Omental fat pad (tissue), 4 donors: ENCODE results near the gene C6. TPM values are rescaled to one million over a fixed set of nuclear protein-coding genes. Genes with fewer than 3 reads are reported as not detected.
A peak's percentile ranks its signal among the peaks of the same experiment; 100 is the strongest.

Source experiments
- ATAC-seq: fragments of 150-250 bp; one replicate; pipeline ENCODE4 v1.9.1; 2016; ENCODE audit warnings: mild to moderate bottlenecking, moderate library complexity; ENCODE audit not compliant: low FRiP score
- DNase-seq: peaks from one replicate; pipeline ENCODE4 v3.0.0-alpha.2; 2019; ENCODE audit warnings: low spot score
- CTCF ChIP-seq, 3 donors: fragments of 450-650 bp; IDR thresholded peaks; one replicate each; pipeline ENCODE4 v1.5.1; 2016 to 2017; ENCODE audit warnings: antibody characterized with exemption in 3 of 3, mild to moderate bottlenecking in 3 of 3, moderate library complexity in 2 of 3
- total RNA-seq, 4 donors: library from RNA; depleted of rRNA; stranded (reverse); fragments of >200 nt; gene quantifications; one replicate each; pipeline ENCODE4 v1.1.0, GENCODE V29; 2016

Gene C6
- 10 to 100 TPM in 3 of 4 donors, 1 to 10 TPM in 1; 9.4 to 27.9 (median 15.4) TPM for total RNA-seq

- DNase-seq, result no peak
- ATAC-seq, result no peak
- TF ChIP-seq CTCF (IDR thresholded peaks at IDR 0.05), result no peak
Measured at GRCh38 chr5:41213340-41213739, at the start of gene C6. Gene C6 (minus strand): TSS chr5:41213532. CDS start chr5:41203230, 10,302 bp downstream.

- TF ChIP-seq CTCF (IDR thresholded peaks at IDR 0.05), result no peak
- ATAC-seq (no peak), DNase-seq (no peak)
Measured at GRCh38 chr5:41256400-41256799, 43.1 kb upstream of the C6 start.

DNA sequence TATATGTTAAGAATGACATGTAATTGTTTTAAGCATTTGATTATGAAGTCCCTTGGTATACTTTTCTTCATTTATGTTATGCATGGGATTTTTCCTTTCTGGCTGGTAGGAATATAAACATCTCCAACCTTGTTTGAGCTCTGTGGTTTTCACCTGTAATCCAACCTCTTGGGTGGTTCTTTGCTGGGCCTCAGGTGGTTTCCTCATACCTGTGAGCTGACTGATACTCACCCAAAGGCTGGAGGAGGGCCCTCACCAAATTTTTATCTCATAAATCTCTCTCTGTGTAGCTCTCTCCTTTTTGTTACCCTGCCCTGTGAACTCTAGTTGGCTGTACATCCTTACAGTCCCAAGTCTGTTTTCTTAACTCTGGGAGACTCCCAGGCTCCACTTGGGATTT, 39.8 kb upstream of the C6 start:
- TF ChIP-seq CTCF (IDR thresholded peaks at IDR 0.05), result no peak
- no peak for ATAC-seq

DNA sequence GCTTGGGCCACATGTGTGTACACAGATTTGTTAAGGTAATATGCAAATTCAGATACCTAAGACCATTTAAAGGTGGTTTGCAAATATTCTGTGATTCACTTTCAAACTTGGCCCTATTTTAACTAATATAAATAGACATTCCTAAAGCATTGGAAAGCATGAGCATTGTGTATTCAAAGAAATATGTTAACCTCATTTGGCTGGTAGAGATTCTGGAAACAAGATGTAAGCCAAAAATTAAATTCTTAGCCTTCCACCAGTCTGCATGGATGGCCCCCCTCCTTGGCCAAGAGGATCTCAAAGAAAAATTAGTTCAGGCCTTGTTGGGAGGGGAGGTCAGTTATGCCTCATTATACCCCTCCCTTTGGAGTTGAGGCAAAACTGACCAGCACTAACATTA, 38.7 kb upstream of the C6 start:
- ATAC-seq (no peak), DNase-seq (no peak)
- TF ChIP-seq CTCF (IDR thresholded peaks at IDR 0.05), result no peak

More for the DNA sequence above, 39.8 kb upstream of the C6 start:
- DNase-seq, result no peak

- no peak for ATAC-seq
- no peak for TF ChIP-seq CTCF (IDR thresholded peaks at IDR 0.05)
Measured at GRCh38 chr5:41250351-41250987, 37.1 kb upstream of the C6 start.

DNA sequence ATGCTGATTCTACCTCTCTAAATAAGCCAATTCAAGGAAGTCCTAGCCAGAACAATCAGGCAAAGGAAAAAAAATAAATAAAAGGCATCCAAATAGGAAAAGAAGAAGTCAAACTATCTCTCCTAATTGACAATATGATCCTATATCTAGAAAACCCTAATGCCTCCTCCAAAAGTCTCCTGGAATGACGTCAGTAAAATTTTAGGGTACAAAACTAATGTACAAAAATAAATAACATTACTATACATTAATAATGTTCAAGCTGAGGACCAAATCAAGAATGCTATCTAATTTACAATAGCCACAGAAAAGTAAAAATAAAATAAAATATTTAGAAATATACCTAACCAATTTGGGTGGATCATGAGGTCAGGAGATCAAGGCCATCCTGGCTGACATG, 33.8 kb upstream of the C6 start:
- TF ChIP-seq CTCF (IDR thresholded peaks at IDR 0.05), result no peak
- DNase-seq (no peak), ATAC-seq (no peak)

More at GRCh38 chr5:41250351-41250987, 37.1 kb upstream of the C6 start:
- DNase-seq, result no peak

DNA sequence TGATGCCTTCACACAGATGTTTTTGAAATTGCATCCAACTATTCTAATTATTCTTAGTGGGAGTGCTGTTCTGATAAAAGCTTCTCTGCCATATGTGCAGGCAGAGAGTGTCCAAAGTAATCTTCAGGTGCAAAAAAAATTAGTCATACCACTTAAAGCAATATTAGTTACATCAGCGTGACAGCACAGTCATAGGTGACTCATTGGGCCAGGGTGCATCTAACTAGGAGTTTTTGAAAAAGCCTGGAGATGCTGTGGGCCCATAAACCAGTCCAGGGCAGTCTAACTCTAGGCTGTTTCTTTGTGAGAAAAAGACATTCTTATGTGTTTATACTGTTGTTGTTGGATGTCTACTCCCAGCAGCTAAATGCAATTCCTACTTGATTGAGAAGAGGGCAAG, 33.0 kb upstream of the C6 start:
- ATAC-seq, result peak; percentile 54
- DNase-seq, result no peak
- TF ChIP-seq CTCF (IDR thresholded peaks at IDR 0.05), result no peak
